HCT116 (cell line): Measurements from ENCODE around the gene UBE2G2. TPM values are rescaled to one million over a fixed set of nuclear protein-coding genes. Genes with fewer than 3 reads are reported as not detected.

Experiments
- ATAC-seq: fragments of 200-7000 bp; cut with Tn5 transposase; 2 replicates; pipeline ENCODE4 v1.9.1; 2020; ENCODE audit warnings: mild to moderate bottlenecking, moderate library complexity
- BruUV-seq: library from RNA; stranded (reverse); fragments of 400-500 nt; replicated peaks from 2 replicates; lab custom pipeline; 2021; lab: Mats Ljungman, UMichigan
- CTCF ChIA-PET: fragments of 300-600 bp; sonication (Branson Sonifier 250); formaldehyde crosslinking; loops from one replicate; lab custom pipeline; 2021; ENCODE audit warnings: antibody characterized with exemption; lab: Charles Lee
- POLR2A ChIA-PET: fragments of 300-600, 350-600 bp; sonication (Branson Sonifier 250); formaldehyde crosslinking; loops from one replicate; lab custom pipeline; 2021; ENCODE audit warnings: antibody characterized with exemption; lab: Charles Lee
- RAD21 ChIA-PET, 2 experiments: fragments of 300-600 bp; sonication (Branson Sonifier 250); formaldehyde crosslinking; loops; one replicate each; lab custom pipeline; 2023; ENCODE audit warnings: low total read pairs in 2 of 2; ENCODE audit not compliant: uncharacterized antibody in 2 of 2, unreplicated experiment in 2 of 2, low non-redundant PET in 1 of 2; lab: Charles Lee
- DNase-seq: peaks from one replicate; pipeline ENCODE4 v3.0.0-alpha.2; 2010; ENCODE audit warnings: low read depth, low spot score
- H2AFZ ChIP-seq: fragments of 200-600 bp; shearing (Covaris generic), sonication (generic); 2 replicates; pipeline ENCODE4 v1.6.1; 2017; ENCODE audit warnings: low read depth, mixed run types, mixed read lengths, antibody characterized with exemption, low read length; ENCODE audit not compliant: poor library complexity, severe bottlenecking
- H3K27ac ChIP-seq: 2 replicates; pipeline ENCODE4 v1.5.1; 2012; ENCODE audit warnings: low read depth, low read length
- H3K27me3 ChIP-seq: fragments of 200-600 bp; sonication (generic); 2 replicates; pipeline ENCODE4 v1.6.1; 2016; ENCODE audit warnings: mixed run types, low read length, mixed read lengths; ENCODE audit not compliant: insufficient read depth
- H3K36me3 ChIP-seq, 2 experiments: fragments of 200-500 bp in 1 of 2; fragments of 200-600 bp in 1 of 2; sonication (Bioruptor generic) in 1 of 2; sonication (generic) in 1 of 2; 2 replicates each; pipeline versions ENCODE4 v1.5.1 to v1.6.1; 2014 to 2016; ENCODE audit warnings: low read length in 2 of 2, inconsistent platforms in 1 of 2, mixed read lengths in 1 of 2, mixed run types in 1 of 2; ENCODE audit not compliant: insufficient read depth in 2 of 2, control insufficient read depth in 1 of 2
- H3K4me1 ChIP-seq, 2 experiments: fragments of 200-600 bp in 1 of 2; sonication (generic) in 1 of 2; 2 replicates each; pipeline versions ENCODE4 v1.5.1 to v1.6.1; 2012 to 2017; ENCODE audit warnings: low read length in 2 of 2, inconsistent platforms in 1 of 2, mild to moderate bottlenecking in 1 of 2, mixed read lengths in 1 of 2, mixed run types in 1 of 2, moderate library complexity in 1 of 2; ENCODE audit not compliant: insufficient read depth in 2 of 2, control insufficient read depth in 1 of 2
- H3K4me2 ChIP-seq: fragments of 200-600 bp; sonication (generic); 2 replicates; pipeline ENCODE4 v1.6.1; 2017; ENCODE audit warnings: mixed run types, low read length, mixed read lengths
- H3K4me3 ChIP-seq, 2 experiments: fragments of 200-600 bp in 1 of 2; sonication (generic) in 1 of 2; replicated peaks in 1 of 2; 2 replicates each; pipeline ENCODE4 v1.5.1; 2011 to 2016; ENCODE audit warnings: low read length in 2 of 2, control low read depth in 1 of 2, low read depth in 1 of 2, mild to moderate bottlenecking in 1 of 2, mixed read lengths in 1 of 2, mixed run types in 1 of 2
- H3K79me2 ChIP-seq: fragments of 200-600 bp; sonication (generic); 2 replicates; pipeline ENCODE4 v1.6.1; 2017; ENCODE audit warnings: mild to moderate bottlenecking, mixed run types, low read length, moderate library complexity, mixed read lengths; ENCODE audit not compliant: insufficient read depth
- H3K9ac ChIP-seq: fragments of 200-600 bp; sonication (generic); 2 replicates; pipeline ENCODE4 v1.6.1; 2016; ENCODE audit warnings: low read length, mixed read lengths
- H3K9me2 ChIP-seq: fragments of 200-600 bp; sonication (generic), shearing (Covaris generic); 2 replicates; pipeline ENCODE4 v1.6.1; 2017; ENCODE audit warnings: mixed run types, mild to moderate bottlenecking, moderate library complexity; ENCODE audit not compliant: insufficient read depth
- H3K9me3 ChIP-seq, 2 experiments: fragments of 200-500 bp in 1 of 2; fragments of 200-600 bp in 1 of 2; sonication (Bioruptor generic) in 1 of 2; sonication (generic) in 1 of 2; 2 replicates each; pipeline ENCODE4 v1.6.1; 2014 to 2017; ENCODE audit warnings: low read length in 2 of 2, mixed read lengths in 2 of 2, inconsistent platforms in 1 of 2, low read depth in 1 of 2, mild to moderate bottlenecking in 1 of 2, mixed run types in 1 of 2, moderate library complexity in 1 of 2; ENCODE audit not compliant: control insufficient read depth in 1 of 2, insufficient read depth in 1 of 2
- H4K20me1 ChIP-seq: fragments of 200-600 bp; sonication (generic), shearing (Covaris generic); 2 replicates; pipeline ENCODE4 v1.6.1; 2017; ENCODE audit warnings: mixed run types, mild to moderate bottlenecking, moderate library complexity; ENCODE audit not compliant: insufficient read depth
- CEBPB ChIP-seq: IDR thresholded peaks from 2 replicates; pipeline ENCODE4 v1.6.1; 2012; ENCODE audit warnings: low read depth
- MAX ChIP-seq: IDR thresholded peaks from 2 replicates; pipeline ENCODE4 v1.6.1; 2012
- POLR2AphosphoS5 ChIP-seq: IDR thresholded peaks from 2 replicates; pipeline ENCODE4 v1.6.1; 2011; ENCODE audit warnings: mild to moderate bottlenecking, low read depth, low read length, moderate library complexity
- REST ChIP-seq: IDR thresholded peaks from 2 replicates; pipeline ENCODE4 v1.6.1; 2012; ENCODE audit warnings: low read depth
- SIN3A ChIP-seq: IDR thresholded peaks from 2 replicates; pipeline ENCODE4 v1.6.1; 2012; ENCODE audit warnings: low read depth
- YY1 ChIP-seq: IDR thresholded peaks from 2 replicates; pipeline ENCODE4 v1.6.1; 2011; ENCODE audit warnings: low read length, low read depth, moderate library complexity, mild to moderate bottlenecking; ENCODE audit not compliant: insufficient replicate concordance; ENCODE audit errors: extremely low read depth
- ZBTB33 ChIP-seq: IDR thresholded peaks from 2 replicates; pipeline ENCODE4 v1.6.1; 2011; ENCODE audit warnings: mild to moderate bottlenecking, low read length, moderate library complexity; ENCODE audit not compliant: insufficient replicate concordance; ENCODE audit errors: extremely low read depth
- ZFX ChIP-seq: fragments of 450-650 bp; IDR thresholded peaks from 2 replicates; pipeline ENCODE4 v1.6.1; 2017
- intact Hi-C: fragments of 100-400 bp; cut with micrococcal nuclease; formaldehyde crosslinking; loops from 2 replicates; pipeline ENCODE4 v1.10.0; 2022
- total RNA-seq: library from RNA; stranded (reverse); gene quantifications from one replicate; pipeline ENCODE4 v1.2.1, GENCODE V29; 2021; ENCODE audit not compliant: unreplicated experiment

Gene UBE2G2
- total RNA-seq, 1 experiment from 2014 or later: 86.5 TPM

- Histone ChIP-seq H3K79me2 (no peaks in the 10 kb centered on the region), H4K20me1 (no peaks in the 10 kb centered on the region), H3K4me1 (peaks cover 12 to 17% of the 10 kb centered on the region in 2 experiments), H2AFZ (no peak overlapping the region), H3K4me3 (no peak overlapping the region), H3K9me3 (no peaks in the 10 kb centered on the region), H3K27me3 (no peaks in the 10 kb centered on the region), H3K9ac (no peak overlapping the region), H3K9me2 (no peaks in the 10 kb centered on the region), H3K4me2 (no peak overlapping the region), H3K27ac (no peak overlapping the region), H3K36me3 (no peaks in the 10 kb centered on the region)
- BruUV-seq: no TSS peak
- DNase-seq (no peak), ATAC-seq (no peak)
- no peak for TF ChIP-seq REST
- TF ChIP-seq YY1: no peak
- no peak for TF ChIP-seq MAX
- no peak for TF ChIP-seq CEBPB
- TF ChIP-seq SIN3A: no peak
- TF ChIP-seq ZFX: no peak
- TF ChIP-seq POLR2AphosphoS5: no peak
- TF ChIP-seq ZBTB33: no peak
- RAD21 ChIA-PET: no interaction called here
- intact Hi-C loops: no loop called here
- POLR2A ChIA-PET: no interaction called here
- CTCF ChIA-PET: no interaction called here
Observed at GRCh38 chr21:44750675-44751025, 51.0 kb downstream of the UBE2G2 start.
